G401.6 (cell line): Measurements from ENCODE around the gene CARM1.

Source experiments
- FAIRE-seq: peaks from 2 replicates; lab custom pipeline; 2012; peaks lifted over from hg19 to GRCh38; lab: Jason Lieb, UNC

The CARM1 gene

GRCh38 chr19:10911579-10912363 is 40.4 kb downstream of the CARM1 start:
- FAIRE-seq: no peak

DNA sequence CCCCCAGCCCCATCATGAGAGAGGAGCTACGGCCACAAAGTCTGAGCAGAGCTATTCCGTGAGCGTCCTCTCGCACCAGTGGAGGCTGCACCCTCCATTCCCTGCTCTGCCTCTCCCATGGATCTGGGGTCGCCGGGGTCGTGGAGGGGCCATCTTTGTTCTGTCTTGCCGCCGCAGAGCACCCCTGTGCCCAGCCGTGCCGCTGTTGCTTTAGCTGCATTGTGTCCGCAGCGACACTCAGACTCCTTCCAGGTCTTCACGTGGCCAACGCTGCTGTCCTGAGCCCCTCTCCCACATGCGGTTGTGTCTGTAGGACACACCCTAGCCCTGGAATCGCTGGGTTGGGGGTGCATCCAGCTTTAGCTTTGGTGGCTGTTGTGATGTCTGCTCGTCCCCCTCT is 41.3 kb downstream of the CARM1 start:
- no peak for FAIRE-seq

GRCh38 chr19:10913716-10914340 is 42.5 kb downstream of the CARM1 start:
- no peak for FAIRE-seq

- no peak for FAIRE-seq
These were observed 44.1 kb downstream of the CARM1 start for GRCh38 chr19:10915130-10916091.

GRCh38 chr19:10916602-10917001 is 45.2 kb downstream of the CARM1 start:
- FAIRE-seq: no peak

GRCh38 chr19:10918359-10918758 is 47.0 kb downstream of the CARM1 start:
- FAIRE-seq: no peak

- no peak for FAIRE-seq
These were observed 48.3 kb downstream of the CARM1 start for GRCh38 chr19:10919352-10920287.

GRCh38 chr19:10920288-10920655 is 48.9 kb downstream of the CARM1 start:
- no peak for FAIRE-seq

DNA sequence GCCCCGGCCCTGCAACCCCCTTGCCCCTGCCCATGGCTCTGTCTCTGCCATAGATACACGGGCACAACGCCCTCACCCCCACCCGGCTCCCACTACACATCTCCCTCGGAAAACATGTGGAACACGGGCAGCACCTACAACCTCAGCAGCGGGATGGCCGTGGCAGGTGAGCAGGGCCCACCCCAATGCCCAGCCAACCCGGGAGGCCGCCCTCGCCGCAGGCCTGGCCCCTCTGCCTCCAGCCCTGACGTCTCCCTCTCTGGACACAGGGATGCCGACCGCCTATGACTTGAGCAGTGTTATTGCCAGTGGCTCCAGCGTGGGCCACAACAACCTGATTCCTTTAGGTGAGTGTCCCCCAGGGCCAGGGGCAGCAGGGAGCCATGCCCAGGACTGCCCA is 49.4 kb downstream of the CARM1 start:
- no peak for FAIRE-seq

GRCh38 chr19:10921199-10921909 is 50.0 kb downstream of the CARM1 start:
- no peak for FAIRE-seq

GRCh38 chr19:10921910-10922637 is 50.7 kb downstream of the CARM1 start:
- FAIRE-seq: no peak

DNA sequence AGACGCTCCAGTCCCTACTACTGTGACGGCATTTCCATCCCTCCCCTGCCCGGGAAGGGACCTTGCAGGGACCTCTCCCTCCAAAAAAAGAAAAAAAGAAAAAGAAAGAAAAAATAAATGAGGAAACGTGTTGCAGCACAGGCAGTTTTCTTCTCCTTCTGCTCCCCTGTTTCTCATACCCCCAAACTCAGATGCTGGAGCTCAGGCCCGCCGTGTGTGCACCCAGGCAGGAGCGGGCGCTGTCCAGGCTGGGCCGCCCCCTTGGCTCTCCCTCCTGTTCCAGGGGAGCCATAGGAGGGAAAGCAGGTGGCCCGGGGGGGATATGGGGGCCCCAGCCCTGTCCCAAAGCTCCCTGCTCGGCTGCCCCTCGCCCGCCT is 51.3 kb downstream of the CARM1 start:
- FAIRE-seq: no peak

DNA sequence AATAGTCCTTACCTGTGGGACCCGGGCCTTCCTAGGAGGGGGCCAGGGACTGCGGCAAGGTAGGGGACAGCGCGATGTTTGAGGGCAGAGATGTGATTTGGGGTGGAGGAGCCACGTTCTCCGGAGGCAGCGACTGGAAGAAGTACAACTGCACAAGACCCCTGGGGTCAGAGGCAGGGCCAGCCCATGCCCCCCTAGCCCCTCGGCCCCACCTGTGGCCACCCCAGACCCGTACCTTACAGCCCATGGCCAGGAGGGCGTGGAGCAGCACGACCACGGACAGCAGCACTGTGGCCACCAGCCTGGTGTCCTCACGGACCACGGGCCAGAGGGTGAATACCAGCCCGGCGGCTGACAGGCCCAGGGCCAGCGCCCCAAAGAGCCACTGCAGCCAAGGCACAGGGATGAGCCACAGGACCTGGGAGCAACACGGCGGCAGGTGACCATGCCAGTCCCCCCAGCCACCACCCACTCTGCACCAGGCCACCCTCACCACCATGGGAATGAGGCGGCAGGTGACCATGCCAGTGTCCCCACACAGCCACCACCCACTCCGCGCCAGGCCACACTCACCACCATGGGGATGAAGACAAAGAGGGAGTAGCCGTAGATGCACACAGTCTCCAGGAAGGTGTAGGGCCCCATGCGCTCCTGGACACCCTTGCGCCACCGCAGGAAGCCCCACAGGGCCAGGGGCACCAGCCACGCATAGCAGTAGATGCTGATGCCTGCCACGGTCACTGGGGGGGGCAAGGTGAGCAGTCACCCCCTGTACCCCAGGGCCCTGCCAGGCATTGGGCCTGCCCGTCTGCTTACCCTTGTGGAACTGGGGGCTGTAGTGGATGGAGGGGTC is 52.1 kb downstream of the CARM1 start:
- FAIRE-seq: no peak

DNA sequence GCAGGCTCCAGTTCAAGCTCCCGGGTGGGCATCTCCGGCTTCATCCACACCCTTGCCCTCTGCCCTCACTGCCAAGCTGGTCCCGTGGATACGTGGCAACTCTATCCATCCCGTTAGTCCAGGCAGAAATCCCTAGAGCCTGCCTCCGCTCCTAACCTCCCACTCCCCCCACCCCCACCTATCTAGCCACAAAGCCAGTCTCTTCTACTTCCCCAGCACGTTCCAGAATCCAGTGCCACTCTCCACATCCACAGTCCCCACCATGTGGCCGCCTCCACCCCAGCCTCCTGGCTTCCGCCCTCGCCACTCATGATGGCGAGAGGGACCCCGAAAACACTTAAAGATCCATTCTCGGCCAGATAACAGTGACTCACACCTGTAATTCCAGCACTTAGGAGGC is 53.2 kb downstream of the CARM1 start:
- FAIRE-seq: no peak

- no peak for FAIRE-seq
These were observed 56.6 kb downstream of the CARM1 start for GRCh38 chr19:10927730-10928562.

DNA sequence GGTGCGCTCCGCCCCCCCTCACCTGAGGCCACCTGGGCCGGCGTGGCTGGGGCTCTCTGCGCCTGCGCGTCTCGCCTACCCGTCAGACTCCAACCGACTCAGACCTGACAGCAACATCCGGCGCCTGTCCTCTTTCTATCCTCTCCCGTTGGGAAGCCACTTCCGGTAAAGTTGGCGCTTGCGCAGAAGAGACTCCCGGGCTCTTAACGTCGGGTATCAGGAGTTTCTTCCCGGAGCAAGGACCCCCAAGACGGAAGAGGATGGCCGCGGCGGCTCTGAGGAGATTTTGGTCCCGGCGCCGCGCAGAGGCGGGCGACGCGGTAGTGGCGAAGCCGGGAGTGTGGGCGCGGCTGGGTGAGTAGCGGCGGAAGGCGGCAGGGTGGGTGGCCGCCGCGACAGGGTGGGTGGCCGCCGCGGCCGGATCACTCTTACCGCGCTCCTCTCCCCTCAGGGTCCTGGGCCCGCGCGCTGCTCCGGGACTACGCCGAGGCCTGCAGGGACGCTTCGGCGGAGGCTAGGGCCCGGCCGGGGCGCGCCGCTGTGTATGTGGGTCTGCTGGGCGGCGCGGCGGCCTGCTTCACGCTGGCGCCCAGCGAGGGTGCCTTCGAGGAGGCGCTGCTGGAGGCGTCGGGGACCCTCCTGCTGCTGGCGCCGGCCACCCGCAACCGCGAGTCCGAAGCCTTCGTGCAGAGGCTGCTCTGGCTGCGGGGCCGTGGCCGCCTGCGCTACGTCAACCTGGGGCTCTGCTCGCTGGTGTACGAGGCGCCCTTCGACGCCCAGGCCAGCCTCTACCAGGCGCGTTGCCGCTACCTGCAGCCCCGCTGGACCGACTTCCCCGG is 57.4 kb downstream of the CARM1 start, which contains the start of the genes TIMM29 and YIPF2:
Gene TIMM29 (plus strand): TSS at position 249 of the 839 bp plus-strand sequence. CDS start 12 bp downstream, at position 261.
Gene YIPF2 (minus strand): TSS at position 77 of the 839 bp plus-strand sequence. CDS start 229 bp downstream, outside the sequence.
- peak; percentile 89 for FAIRE-seq

DNA sequence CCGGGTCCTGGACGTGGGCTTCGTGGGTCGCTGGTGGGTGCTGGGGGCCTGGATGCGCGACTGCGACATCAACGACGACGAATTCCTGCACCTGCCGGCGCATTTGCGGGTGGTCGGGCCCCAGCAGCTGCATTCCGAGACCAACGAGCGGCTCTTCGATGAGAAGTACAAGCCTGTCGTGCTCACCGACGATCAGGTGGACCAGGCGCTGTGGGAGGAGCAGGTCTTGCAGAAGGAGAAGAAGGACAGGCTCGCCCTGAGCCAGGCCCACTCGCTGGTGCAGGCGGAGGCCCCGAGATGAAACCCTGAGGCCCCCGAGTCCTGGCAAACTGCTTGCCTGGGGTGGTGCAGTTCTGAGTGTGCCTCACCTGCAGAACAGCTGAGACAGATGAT is 58.0 kb downstream of the CARM1 start:
- FAIRE-seq: no peak
